ENCODE data around the gene FBXL15. TPM values are rescaled to one million over a fixed set of nuclear protein-coding genes. Genes with fewer than 3 reads are reported as not detected.
A peak's percentile ranks its signal among the peaks of the same experiment; 100 is the strongest.

FBXL15 gene
- polyA plus RNA-seq, 1 donor, result 22.8 TPM

- H3K27me3 ChIP-seq (ENCODE audit: control insufficient read depth, insufficient read depth, low read length), result peaks cover 12% of the 10 kb centered on the region
- no CpG with 5 or more reads among the region's 4 CpGs for WGBS (ENCODE audit: insufficient coverage, low lambda C conversion rate)
- H3K9me3 ChIP-seq (ENCODE audit: control insufficient read depth, low read depth, low read length), result no peaks in the 10 kb centered on the region
- peak; percentile 69 to 88 for DNase-seq
- H3K4me3 ChIP-seq (ENCODE audit: low read length), result no peak overlapping the region
- H3K4me1 ChIP-seq (ENCODE audit: control insufficient read depth, insufficient read depth, low read length), result peaks cover 62% of the 10 kb centered on the region
- peaks cover 3% of the 10 kb centered on the region for H3K36me3 ChIP-seq (ENCODE audit: control insufficient read depth, insufficient read depth, low read length)
- peak overlapping the region; percentile 89 for H3K27ac ChIP-seq (ENCODE audit: low read length)
Measured at GRCh38 chr10:102458656-102459055, 38.0 kb downstream of the FBXL15 start.

- WGBS (ENCODE audit: insufficient coverage, low lambda C conversion rate), result 0% methylated on average over 2 of the region's 8 CpGs
- H3K36me3 ChIP-seq (ENCODE audit: control insufficient read depth, insufficient read depth, low read length), result peaks cover 3% of the 10 kb centered on the region
- peak overlapping the region; percentile 23 for H3K27ac ChIP-seq (ENCODE audit: low read length)
- no peaks in the 10 kb centered on the region for H3K9me3 ChIP-seq (ENCODE audit: control insufficient read depth, low read depth, low read length)
- H3K4me3 ChIP-seq (ENCODE audit: low read length), result peak overlapping the region; percentile 57
- peaks cover 46% of the 10 kb centered on the region for H3K4me1 ChIP-seq (ENCODE audit: control insufficient read depth, insufficient read depth, low read length)
- peaks cover 12% of the 10 kb centered on the region for H3K27me3 ChIP-seq (ENCODE audit: control insufficient read depth, insufficient read depth, low read length)
- no peak for DNase-seq
Measured at GRCh38 chr10:102460836-102461186, 40.2 kb downstream of the FBXL15 start.

GRCh38 chr10:102461187-102462054 is 40.8 kb downstream of the FBXL15 start:
- H3K4me3 ChIP-seq (ENCODE audit: low read length), result peak overlapping the region; percentile 57
- peaks cover 41% of the 10 kb centered on the region for H3K4me1 ChIP-seq (ENCODE audit: control insufficient read depth, insufficient read depth, low read length)
- H3K27ac ChIP-seq (ENCODE audit: low read length), result peak overlapping the region; percentile 23
- H3K27me3 ChIP-seq (ENCODE audit: control insufficient read depth, insufficient read depth, low read length), result peaks cover 12% of the 10 kb centered on the region
- WGBS (ENCODE audit: insufficient coverage, low lambda C conversion rate), result no CpG with 5 or more reads among the region's 54 CpGs
- no peaks in the 10 kb centered on the region for H3K36me3 ChIP-seq (ENCODE audit: control insufficient read depth, insufficient read depth, low read length)
- H3K9me3 ChIP-seq (ENCODE audit: control insufficient read depth, low read depth, low read length), result no peaks in the 10 kb centered on the region
- DNase-seq, result peak; percentile 91 to 92

- peaks cover 12% of the 10 kb centered on the region for H3K27me3 ChIP-seq (ENCODE audit: control insufficient read depth, insufficient read depth, low read length)
- peaks cover 33% of the 10 kb centered on the region for H3K4me1 ChIP-seq (ENCODE audit: control insufficient read depth, insufficient read depth, low read length)
- no peak for DNase-seq
- H3K36me3 ChIP-seq (ENCODE audit: control insufficient read depth, insufficient read depth, low read length), result no peaks in the 10 kb centered on the region
- no peaks in the 10 kb centered on the region for H3K9me3 ChIP-seq (ENCODE audit: control insufficient read depth, low read depth, low read length)
- no CpG with 5 or more reads among the region's 6 CpGs for WGBS (ENCODE audit: insufficient coverage, low lambda C conversion rate)
- H3K27ac ChIP-seq (ENCODE audit: low read length), result peak overlapping the region; percentile 22
- H3K4me3 ChIP-seq (ENCODE audit: low read length), result peak overlapping the region; percentile 23
Measured at GRCh38 chr10:102462512-102463054, 41.9 kb downstream of the FBXL15 start.

GRCh38 chr10:102463983-102464382 is 43.3 kb downstream of the FBXL15 start:
- Histone ChIP-seq H3K27ac (ENCODE audit: low read length) (no peak overlapping the region), H3K9me3 (ENCODE audit: control insufficient read depth, low read depth, low read length) (no peaks in the 10 kb centered on the region), H3K4me3 (ENCODE audit: low read length) (no peak overlapping the region), H3K4me1 (ENCODE audit: control insufficient read depth, insufficient read depth, low read length) (peaks cover 24% of the 10 kb centered on the region), H3K27me3 (ENCODE audit: control insufficient read depth, insufficient read depth, low read length) (peaks cover 12% of the 10 kb centered on the region), H3K36me3 (ENCODE audit: control insufficient read depth, insufficient read depth, low read length) (no peaks in the 10 kb centered on the region)
- no peak for DNase-seq
- no CpG with 5 or more reads among the region's 10 CpGs for WGBS (ENCODE audit: insufficient coverage, low lambda C conversion rate)

GRCh38 chr10:102465466-102465865 is 44.8 kb downstream of the FBXL15 start:
- peaks cover 12% of the 10 kb centered on the region for H3K27me3 ChIP-seq (ENCODE audit: control insufficient read depth, insufficient read depth, low read length)
- no peaks in the 10 kb centered on the region for H3K9me3 ChIP-seq (ENCODE audit: control insufficient read depth, low read depth, low read length)
- WGBS (ENCODE audit: insufficient coverage, low lambda C conversion rate), result no CpG with 5 or more reads among the region's 3 CpGs
- no peak for DNase-seq
- H3K27ac ChIP-seq (ENCODE audit: low read length), result no peak overlapping the region
- H3K4me1 ChIP-seq (ENCODE audit: control insufficient read depth, insufficient read depth, low read length), result peaks cover 24% of the 10 kb centered on the region
- no peak overlapping the region for H3K4me3 ChIP-seq (ENCODE audit: low read length)
- H3K36me3 ChIP-seq (ENCODE audit: control insufficient read depth, insufficient read depth, low read length), result no peaks in the 10 kb centered on the region

GRCh38 chr10:102467318-102467717 is 46.7 kb downstream of the FBXL15 start:
- no peaks in the 10 kb centered on the region for H3K9me3 ChIP-seq (ENCODE audit: control insufficient read depth, low read depth, low read length)
- H3K27me3 ChIP-seq (ENCODE audit: control insufficient read depth, insufficient read depth, low read length), result peaks cover 6% of the 10 kb centered on the region
- 79% methylated on average over 4 of the region's 6 CpGs for WGBS (ENCODE audit: insufficient coverage, low lambda C conversion rate)
- no peak overlapping the region for H3K27ac ChIP-seq (ENCODE audit: low read length)
- no peak overlapping the region for H3K4me3 ChIP-seq (ENCODE audit: low read length)
- H3K4me1 ChIP-seq (ENCODE audit: control insufficient read depth, insufficient read depth, low read length), result peaks cover 11% of the 10 kb centered on the region
- no peak for DNase-seq
- H3K36me3 ChIP-seq (ENCODE audit: control insufficient read depth, insufficient read depth, low read length), result no peaks in the 10 kb centered on the region

- H3K27me3 ChIP-seq (ENCODE audit: control insufficient read depth, insufficient read depth, low read length), result peaks cover 3% of the 10 kb centered on the region
- peak in 1 of 2 donors; percentile 31 for DNase-seq
Measured at GRCh38 chr10:102467971-102468438, 47.4 kb downstream of the FBXL15 start.

GRCh38 chr10:102468683-102469082 is 48.0 kb downstream of the FBXL15 start:
- peaks cover 2% of the 10 kb centered on the region for H3K4me1 ChIP-seq (ENCODE audit: control insufficient read depth, insufficient read depth, low read length)
- no peak for DNase-seq
- H3K27ac ChIP-seq (ENCODE audit: low read length), result no peak overlapping the region
- no peaks in the 10 kb centered on the region for H3K27me3 ChIP-seq (ENCODE audit: control insufficient read depth, insufficient read depth, low read length)
- H3K4me3 ChIP-seq (ENCODE audit: low read length), result no peak overlapping the region
- peaks cover under 1% of the 10 kb centered on the region for H3K36me3 ChIP-seq (ENCODE audit: control insufficient read depth, insufficient read depth, low read length)
- H3K9me3 ChIP-seq (ENCODE audit: control insufficient read depth, low read depth, low read length), result no peaks in the 10 kb centered on the region
- WGBS (ENCODE audit: insufficient coverage, low lambda C conversion rate), result 72% methylated on average over 2 of the region's 9 CpGs

More at GRCh38 chr10:102467971-102468438, 47.4 kb downstream of the FBXL15 start:
- no peak overlapping the region for H3K4me3 ChIP-seq (ENCODE audit: low read length)
- H3K4me1 ChIP-seq (ENCODE audit: control insufficient read depth, insufficient read depth, low read length), result peaks cover 7% of the 10 kb centered on the region
- H3K27ac ChIP-seq (ENCODE audit: low read length), result no peak overlapping the region
- WGBS (ENCODE audit: insufficient coverage, low lambda C conversion rate), result 40% methylated on average over 1 of the region's 6 CpGs
- H3K9me3 ChIP-seq (ENCODE audit: control insufficient read depth, low read depth, low read length), result no peaks in the 10 kb centered on the region
- H3K36me3 ChIP-seq (ENCODE audit: control insufficient read depth, insufficient read depth, low read length), result no peaks in the 10 kb centered on the region

- WGBS (ENCODE audit: insufficient coverage, low lambda C conversion rate), result no CpG with 5 or more reads among the region's 36 CpGs
- no peaks in the 10 kb centered on the region for H3K9me3 ChIP-seq (ENCODE audit: control insufficient read depth, low read depth, low read length)
- peaks cover 3% of the 10 kb centered on the region for H3K36me3 ChIP-seq (ENCODE audit: control insufficient read depth, insufficient read depth, low read length)
- H3K27me3 ChIP-seq (ENCODE audit: control insufficient read depth, insufficient read depth, low read length), result no peaks in the 10 kb centered on the region
- H3K4me1 ChIP-seq (ENCODE audit: control insufficient read depth, insufficient read depth, low read length), result no peaks in the 10 kb centered on the region
- H3K4me3 ChIP-seq (ENCODE audit: low read length), result no peak overlapping the region
- no peak overlapping the region for H3K27ac ChIP-seq (ENCODE audit: low read length)
- DNase-seq, result no peak
Measured at GRCh38 chr10:102470579-102471546, 50.2 kb downstream of the FBXL15 start.
